Upper lobe of left lung (tissue), 6 donors: Measurements from ENCODE around the gene PYCR2. TPM values are rescaled to one million over a fixed set of nuclear protein-coding genes. Genes with fewer than 3 reads are reported as not detected.

Experiments used
- ATAC-seq, 2 donors: fragments of 200-7000 bp; cut with Tn5 transposase; one replicate each; pipeline ENCODE4 v1.9.1; 2022; ENCODE audit warnings: mild to moderate bottlenecking in 2 of 2, moderate library complexity in 2 of 2; ENCODE audit not compliant: low FRiP score in 2 of 2
- DNase-seq, 2 donors: peaks; one replicate each; pipeline ENCODE4 v3.0.0-alpha.2; 2019 to 2020
- H3K27ac ChIP-seq, 4 donors: fragments of 200-600 bp; sonication (generic); one replicate each; pipeline ENCODE4 v1.5.1; 2016 to 2019
- H3K27me3 ChIP-seq, 4 donors: fragments of 200-600 bp; sonication (generic); one replicate each; pipeline ENCODE4 v1.5.1; 2017 to 2019
- H3K36me3 ChIP-seq, 4 donors: fragments of 200-600 bp; sonication (generic); one replicate each; pipeline ENCODE4 v1.5.1; 2016 to 2019
- H3K4me1 ChIP-seq, 4 donors: fragments of 200-600 bp; sonication (generic); one replicate each; pipeline ENCODE4 v1.5.1; 2018 to 2019
- H3K4me3 ChIP-seq, 4 donors: fragments of 200-600 bp; sonication (generic); one replicate each; pipeline ENCODE4 v1.5.1; 2017 to 2019; ENCODE audit warnings: mild to moderate bottlenecking in 2 of 4, moderate library complexity in 1 of 4
- H3K9me3 ChIP-seq, 4 donors: fragments of 200-600 bp; sonication (generic); one replicate each; pipeline ENCODE4 v1.5.1; 2018 to 2019
- CTCF ChIP-seq, 6 experiments: fragments of 450-650 bp in 4 of 6; fragments of 200-600 bp in 2 of 6; sonication (generic) in 2 of 6; IDR thresholded peaks; one replicate each; pipeline ENCODE4 v1.5.1; 2016 to 2019; ENCODE audit warnings: antibody characterized with exemption in 6 of 6
- EP300 ChIP-seq, 4 donors: sonication (generic); formaldehyde crosslinking; IDR thresholded peaks; one replicate each; pipeline ENCODE4 v1.5.1; 2017; ENCODE audit warnings: antibody characterized with exemption in 4 of 4, control low read depth in 2 of 4
- POLR2A ChIP-seq, 4 donors: fragments of 450-650 bp; IDR thresholded peaks; one replicate each; pipeline ENCODE4 v1.5.1; 2016 to 2017; ENCODE audit warnings: antibody characterized with exemption in 4 of 4, mild to moderate bottlenecking in 2 of 4
- POLR2AphosphoS5 ChIP-seq, 2 donors: sonication (generic); formaldehyde crosslinking; IDR thresholded peaks; one replicate each; pipeline ENCODE4 v1.5.1; 2017; ENCODE audit warnings: antibody characterized with exemption in 2 of 2
- WGBS, 2 donors: methylation state at CpG; one replicate each; pipeline ENCODE4 v1.1.5; 2017 to 2018; 5-methylcytosine and 5-hydroxymethylcytosine counted together
- total RNA-seq, 6 donors: library from RNA; depleted of rRNA in 4 of 6; stranded (reverse); fragments of >200 nt in 4 of 6; gene quantifications; one replicate each; pipeline versions ENCODE4 v1.1.0 to v1.2.1, GENCODE V29; 2016 to 2021
- donor health status: DM: no; HTN: no; CAD: no; lungs with moderate emphysema.
- donor health status: DM: no; HTN: yes; CAD: no; lungs with severe emphysema.

PYCR2 gene
- total RNA-seq, 6 donors from 2014 or later = 49.4 to 115 (median 69.6) TPM

- Histone ChIP-seq H3K9me3 (no peaks in the 10 kb centered on the region), H3K27ac (no peak overlapping the region), H3K4me3 (no peak overlapping the region), H3K36me3 (no peaks in the 10 kb centered on the region), H3K27me3 (no peaks in the 10 kb centered on the region), H3K4me1 (peaks cover 0 to 11% (median 6%) of the 10 kb centered on the region in 4 donors)
- ATAC-seq (no peak), DNase-seq (no peak)
- no peak for TF ChIP-seq POLR2A (IDR thresholded peaks at IDR 0.05)
- no peak for TF ChIP-seq CTCF (IDR thresholded peaks at IDR 0.05)
- no peak for TF ChIP-seq POLR2AphosphoS5 (IDR thresholded peaks at IDR 0.05)
- TF ChIP-seq EP300 (IDR thresholded peaks at IDR 0.05) = no peak
- WGBS, 2 donors = 81 to 96% methylated on average over 6 of the region's 6 CpGs
Observed at GRCh38 chr1:225892307-225892706, 31.7 kb downstream of the PYCR2 start.

- DNase-seq = no peak
- no peak for ATAC-seq
- H3K27ac ChIP-seq = no peak overlapping the region
- no peaks in the 10 kb centered on the region for H3K27me3 ChIP-seq
- H3K4me3 ChIP-seq = no peak overlapping the region
- 86 to 92% methylated on average over 14 of the region's 14 CpGs for WGBS, 2 donors
- peaks cover 0 to 3% (median under 1%) of the 10 kb centered on the region in 4 donors for H3K4me1 ChIP-seq
- H3K36me3 ChIP-seq = no peaks in the 10 kb centered on the region
- H3K9me3 ChIP-seq = no peaks in the 10 kb centered on the region
- no peak for TF ChIP-seq POLR2A (IDR thresholded peaks at IDR 0.05)
- TF ChIP-seq POLR2AphosphoS5 (IDR thresholded peaks at IDR 0.05) = no peak
- TF ChIP-seq CTCF (IDR thresholded peaks at IDR 0.05) = no peak
- no peak for TF ChIP-seq EP300 (IDR thresholded peaks at IDR 0.05)
Observed at GRCh38 chr1:225891229-225891972, 32.6 kb downstream of the PYCR2 start.

GRCh38 chr1:225890346-225891228, 33.5 kb downstream of the PYCR2 start:
- TF ChIP-seq POLR2A (IDR thresholded peaks at IDR 0.05) = no peak
- TF ChIP-seq EP300 (IDR thresholded peaks at IDR 0.05) = no peak
- no peak for TF ChIP-seq POLR2AphosphoS5 (IDR thresholded peaks at IDR 0.05)
- no peak for TF ChIP-seq CTCF (IDR thresholded peaks at IDR 0.05)
- no peak overlapping the region for H3K27ac ChIP-seq
- no peaks in the 10 kb centered on the region for H3K27me3 ChIP-seq
- H3K4me3 ChIP-seq = no peak overlapping the region
- 67 to 79% methylated on average over 4 to 6 of the region's 6 CpGs for WGBS, 2 donors
- DNase-seq = no peak
- H3K4me1 ChIP-seq = peaks cover 0 to 2% (median 0%) of the 10 kb centered on the region in 4 donors
- no peaks in the 10 kb centered on the region for H3K9me3 ChIP-seq
- no peak for ATAC-seq
- no peaks in the 10 kb centered on the region for H3K36me3 ChIP-seq

- TF ChIP-seq EP300 (IDR thresholded peaks at IDR 0.05) = no peak
- TF ChIP-seq POLR2A (IDR thresholded peaks at IDR 0.05) = no peak
- TF ChIP-seq POLR2AphosphoS5 (IDR thresholded peaks at IDR 0.05) = no peak
- no peak for TF ChIP-seq CTCF (IDR thresholded peaks at IDR 0.05)
- no peak overlapping the region for H3K4me3 ChIP-seq
- WGBS, 2 donors = 92 to 93% methylated on average over 5 of the region's 5 CpGs
- H3K36me3 ChIP-seq = no peaks in the 10 kb centered on the region
- ATAC-seq (no peak), DNase-seq (no peak)
- H3K9me3 ChIP-seq = no peaks in the 10 kb centered on the region
- H3K4me1 ChIP-seq = peaks cover 0 to 2% (median 0%) of the 10 kb centered on the region in 4 donors
- H3K27ac ChIP-seq = no peak overlapping the region
- no peaks in the 10 kb centered on the region for H3K27me3 ChIP-seq
Observed at GRCh38 chr1:225889743-225890142, 34.3 kb downstream of the PYCR2 start.
